GM23248 (cell line): ENCODE measurements around the gene DENND5B.

ENCODE experiments used
- EZH2 ChIP-seq: fragments of 200-600 bp; sonication (generic); IDR thresholded peaks from 2 replicates; pipeline ENCODE4 v1.6.1; 2018; ENCODE audit warnings: antibody characterized with exemption, mild to moderate bottlenecking; ENCODE audit not compliant: insufficient read depth, poor library complexity, severe bottlenecking
- EZH2phosphoT487 ChIP-seq: fragments of 200-600 bp; sonication (generic); IDR thresholded peaks from 2 replicates; pipeline ENCODE4 v1.6.1; 2018; ENCODE audit warnings: antibody characterized with exemption, moderate library complexity, mild to moderate bottlenecking, low read depth; ENCODE audit not compliant: insufficient read depth

- TF ChIP-seq EZH2 = no peak
- no peak for TF ChIP-seq EZH2phosphoT487
Measured at GRCh38 chr12:31346267-31346666, 244.7 kb downstream of the DENND5B start.
